RWPE2 (cell line): ENCODE data around the gene CYB561.

Experiments
- ATAC-seq: fragments of 200-7000 bp; cut with Tn5 transposase; 3 replicates; pipeline ENCODE4 v1.9.1; 2021; ENCODE audit warnings: low read depth
- DNase-seq: peaks from one replicate; pipeline ENCODE4 v3.0.0-alpha.2; 2020; ENCODE audit warnings: low spot score
- H3K27ac ChIP-seq: fragments of 450-650 bp; 2 replicates; pipeline ENCODE4 v1.5.1; 2017; ENCODE audit warnings: mild to moderate bottlenecking; ENCODE audit not compliant: poor library complexity, severe bottlenecking
- H3K27me3 ChIP-seq: fragments of 250-450 bp; sonication (Bioruptor Pico); 2 replicates; pipeline ENCODE4 v1.5.1; 2021; ENCODE audit warnings: mild to moderate bottlenecking, moderate library complexity; ENCODE audit not compliant: insufficient read depth, poor library complexity, severe bottlenecking
- H3K36me3 ChIP-seq: fragments of 250-450 bp; sonication (Bioruptor Pico); 2 replicates; pipeline ENCODE4 v1.5.1; 2020; ENCODE audit warnings: low read depth, mild to moderate bottlenecking, moderate library complexity
- H3K4me1 ChIP-seq: fragments of 250-450 bp; sonication (Bioruptor Pico); 2 replicates; pipeline ENCODE4 v1.5.1; 2021; ENCODE audit warnings: mild to moderate bottlenecking, moderate library complexity; ENCODE audit not compliant: insufficient read depth, poor library complexity, severe bottlenecking
- H3K4me3 ChIP-seq: fragments of 250-450 bp; sonication (Bioruptor Pico); 2 replicates; pipeline ENCODE4 v1.5.1; 2021; ENCODE audit warnings: mild to moderate bottlenecking, moderate library complexity; ENCODE audit not compliant: severe bottlenecking
- H3K9me3 ChIP-seq: fragments of 250-450 bp; sonication (Bioruptor Pico); 2 replicates; pipeline ENCODE4 v1.5.1; 2021; ENCODE audit warnings: mild to moderate bottlenecking, moderate library complexity; ENCODE audit not compliant: severe bottlenecking
- TF ChIP-seq, protein P1 (sequence below): fragments of 450-650 bp; IDR thresholded peaks from one replicate; pipeline ENCODE4 v1.5.1; 2017; ENCODE audit warnings: mild to moderate bottlenecking, moderate library complexity; ENCODE audit not compliant: poor library complexity, severe bottlenecking

Gene CYB561

GRCh38 chr17:63483655-63484575, 37.8 kb upstream of the CYB561 start:
- ATAC-seq (no peak), DNase-seq (no peak)
- H3K27me3 ChIP-seq = no peaks in the 10 kb centered on the region
- no peaks in the 10 kb centered on the region for H3K36me3 ChIP-seq
- H3K4me1 ChIP-seq = no peaks in the 10 kb centered on the region
- H3K27ac ChIP-seq = no peak overlapping the region
- no peak overlapping the region for H3K4me3 ChIP-seq
- TF ChIP-seq, protein P1, sequence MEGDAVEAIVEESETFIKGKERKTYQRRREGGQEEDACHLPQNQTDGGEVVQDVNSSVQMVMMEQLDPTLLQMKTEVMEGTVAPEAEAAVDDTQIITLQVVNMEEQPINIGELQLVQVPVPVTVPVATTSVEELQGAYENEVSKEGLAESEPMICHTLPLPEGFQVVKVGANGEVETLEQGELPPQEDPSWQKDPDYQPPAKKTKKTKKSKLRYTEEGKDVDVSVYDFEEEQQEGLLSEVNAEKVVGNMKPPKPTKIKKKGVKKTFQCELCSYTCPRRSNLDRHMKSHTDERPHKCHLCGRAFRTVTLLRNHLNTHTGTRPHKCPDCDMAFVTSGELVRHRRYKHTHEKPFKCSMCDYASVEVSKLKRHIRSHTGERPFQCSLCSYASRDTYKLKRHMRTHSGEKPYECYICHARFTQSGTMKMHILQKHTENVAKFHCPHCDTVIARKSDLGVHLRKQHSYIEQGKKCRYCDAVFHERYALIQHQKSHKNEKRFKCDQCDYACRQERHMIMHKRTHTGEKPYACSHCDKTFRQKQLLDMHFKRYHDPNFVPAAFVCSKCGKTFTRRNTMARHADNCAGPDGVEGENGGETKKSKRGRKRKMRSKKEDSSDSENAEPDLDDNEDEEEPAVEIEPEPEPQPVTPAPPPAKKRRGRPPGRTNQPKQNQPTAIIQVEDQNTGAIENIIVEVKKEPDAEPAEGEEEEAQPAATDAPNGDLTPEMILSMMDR = no peak
- H3K9me3 ChIP-seq = no peaks in the 10 kb centered on the region

DNA sequence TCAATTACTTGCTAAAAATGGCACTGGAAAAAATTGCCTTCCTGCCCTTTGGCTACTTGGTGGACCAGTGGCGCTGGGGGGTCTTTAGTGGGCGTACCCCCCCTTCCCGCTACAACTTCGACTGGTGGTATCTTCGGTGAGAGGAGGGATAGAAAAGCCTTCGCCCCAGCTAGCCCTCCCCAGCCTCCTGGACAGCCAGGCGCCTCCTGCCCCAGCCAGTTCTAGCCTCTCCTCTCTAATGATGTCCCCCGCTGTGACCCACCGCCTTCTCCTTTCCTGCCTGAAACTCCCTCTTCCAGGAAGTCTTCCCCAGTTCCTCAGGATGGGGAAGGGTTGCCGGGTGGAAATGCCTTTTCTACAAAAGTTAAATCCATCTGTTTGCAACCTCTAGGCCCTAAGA, 36.9 kb upstream of the CYB561 start:
- Histone ChIP-seq H3K27ac (no peak overlapping the region), H3K4me1 (no peaks in the 10 kb centered on the region), H3K9me3 (no peaks in the 10 kb centered on the region), H3K4me3 (no peak overlapping the region), H3K27me3 (no peaks in the 10 kb centered on the region), H3K36me3 (no peaks in the 10 kb centered on the region)
- ATAC-seq (no peak), DNase-seq (no peak)
- TF ChIP-seq, protein P1 = no peak

- no peak for DNase-seq
- Histone ChIP-seq H3K4me1 (no peaks in the 10 kb centered on the region), H3K36me3 (no peaks in the 10 kb centered on the region), H3K27me3 (peaks cover 5% of the 10 kb centered on the region), H3K4me3 (no peak overlapping the region), H3K27ac (no peak overlapping the region), H3K9me3 (no peaks in the 10 kb centered on the region)
- TF ChIP-seq, protein P1 = no peak
- no peak for ATAC-seq
Measured at GRCh38 chr17:63482509-63482908, 36.4 kb upstream of the CYB561 start.

DNA sequence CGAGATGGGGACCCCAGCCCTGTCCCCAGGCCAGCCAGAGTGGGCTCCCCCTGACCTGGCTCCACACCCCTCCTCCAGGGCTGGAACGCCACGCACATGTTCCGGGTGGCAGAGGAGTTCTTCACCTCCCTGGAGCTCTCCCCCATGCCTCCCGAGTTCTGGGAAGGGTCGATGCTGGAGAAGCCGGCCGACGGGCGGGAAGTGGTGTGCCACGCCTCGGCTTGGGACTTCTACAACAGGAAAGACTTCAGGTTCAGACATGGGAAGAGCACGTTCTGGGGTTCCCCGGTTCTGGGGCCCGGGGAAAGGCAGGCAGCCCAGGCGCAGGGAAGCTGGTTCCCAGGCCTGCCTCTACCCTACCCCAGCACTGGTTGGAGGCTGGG, 35.4 kb upstream of the CYB561 start:
- peaks cover 10% of the 10 kb centered on the region for H3K27me3 ChIP-seq
- H3K4me1 ChIP-seq = no peaks in the 10 kb centered on the region
- H3K9me3 ChIP-seq = no peaks in the 10 kb centered on the region
- TF ChIP-seq, protein P1 = no peak
- no peak overlapping the region for H3K4me3 ChIP-seq
- H3K36me3 ChIP-seq = no peaks in the 10 kb centered on the region
- no peak for ATAC-seq
- no peak for DNase-seq
- H3K27ac ChIP-seq = no peak overlapping the region

GRCh38 chr17:63480826-63481487, 34.9 kb upstream of the CYB561 start:
- ATAC-seq (no peak), DNase-seq (no peak)
- no peak overlapping the region for H3K4me3 ChIP-seq
- TF ChIP-seq, protein P1 = no peak
- no peaks in the 10 kb centered on the region for H3K36me3 ChIP-seq
- H3K9me3 ChIP-seq = no peaks in the 10 kb centered on the region
- H3K27ac ChIP-seq = no peak overlapping the region
- H3K4me1 ChIP-seq = no peaks in the 10 kb centered on the region
- H3K27me3 ChIP-seq = peaks cover 10% of the 10 kb centered on the region
